ENCODE results near the gene TMEM17.

GRCh38 chr2:62478093-62478580 is 27.9 kb downstream of the TMEM17 start:
- TF ChIP-seq ZNF114 (CRISPR knock-in tag; IDR thresholded peaks at IDR 0.05) = no peak
- TF ChIP-seq CTCF (conservative IDR thresholded peaks at IDR 0.05; ENCODE audit: low read depth in 2 of 2) = no peak
- TF ChIP-seq EZH2 (IDR thresholded peaks at IDR 0.05; ENCODE audit: low read depth, unreplicated experiment) = no peak
